ENCODE measurements around the gene OLFM3. TPM values are rescaled to one million over a fixed set of nuclear protein-coding genes. Genes with fewer than 3 reads are reported as not detected.

OLFM3 gene
- total and polyA plus RNA-seq, 2 experiments from 2014 or later = 0.21 to 0.31 TPM

DNA sequence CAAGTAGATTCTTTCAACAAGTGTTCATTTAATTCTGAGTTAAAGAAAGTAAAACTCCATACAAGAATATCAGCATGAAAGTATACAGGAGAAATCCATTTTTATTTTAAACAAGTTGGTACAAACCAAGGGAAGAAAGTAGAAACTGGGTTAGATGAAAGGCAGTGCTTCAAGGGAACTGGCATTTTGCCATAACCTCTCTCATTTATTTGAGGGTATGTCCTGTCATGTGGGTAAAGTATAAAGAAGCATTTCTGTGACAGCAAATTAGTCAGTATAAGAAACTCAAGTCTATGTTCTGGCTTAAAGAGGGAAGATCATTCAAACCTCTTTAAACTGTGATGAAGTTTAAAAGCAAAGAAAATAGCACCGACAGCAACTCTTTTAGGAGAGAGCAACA lies 32.0 kb downstream of the OLFM3 start:
- H3K9me2 ChIP-seq (ENCODE audit: insufficient read depth) = no peaks in the 10 kb centered on the region
- no peaks in the 10 kb centered on the region for H3K36me3 Mint-ChIP-seq (ENCODE audit: low read depth)
- no peak overlapping the region for H3K4me2 ChIP-seq
- H3K27ac ChIP-seq (ENCODE audit: low read depth) = no peak overlapping the region
- no peaks in the 10 kb centered on the region for H4K20me1 ChIP-seq (replicated peaks; ENCODE audit: insufficient read depth)
- H3K9me3 Mint-ChIP-seq = no peaks in the 10 kb centered on the region
- no peaks in the 10 kb centered on the region for H3K4me1 ChIP-seq (ENCODE audit: insufficient read depth)
- H3K36me3 ChIP-seq (ENCODE audit: insufficient read depth) = no peaks in the 10 kb centered on the region
- H3K27me3 ChIP-seq (ENCODE audit: insufficient read depth) = no peaks in the 10 kb centered on the region
- no peak overlapping the region for H3K4me3 Mint-ChIP-seq
- TF ChIP-seq, protein P1, sequence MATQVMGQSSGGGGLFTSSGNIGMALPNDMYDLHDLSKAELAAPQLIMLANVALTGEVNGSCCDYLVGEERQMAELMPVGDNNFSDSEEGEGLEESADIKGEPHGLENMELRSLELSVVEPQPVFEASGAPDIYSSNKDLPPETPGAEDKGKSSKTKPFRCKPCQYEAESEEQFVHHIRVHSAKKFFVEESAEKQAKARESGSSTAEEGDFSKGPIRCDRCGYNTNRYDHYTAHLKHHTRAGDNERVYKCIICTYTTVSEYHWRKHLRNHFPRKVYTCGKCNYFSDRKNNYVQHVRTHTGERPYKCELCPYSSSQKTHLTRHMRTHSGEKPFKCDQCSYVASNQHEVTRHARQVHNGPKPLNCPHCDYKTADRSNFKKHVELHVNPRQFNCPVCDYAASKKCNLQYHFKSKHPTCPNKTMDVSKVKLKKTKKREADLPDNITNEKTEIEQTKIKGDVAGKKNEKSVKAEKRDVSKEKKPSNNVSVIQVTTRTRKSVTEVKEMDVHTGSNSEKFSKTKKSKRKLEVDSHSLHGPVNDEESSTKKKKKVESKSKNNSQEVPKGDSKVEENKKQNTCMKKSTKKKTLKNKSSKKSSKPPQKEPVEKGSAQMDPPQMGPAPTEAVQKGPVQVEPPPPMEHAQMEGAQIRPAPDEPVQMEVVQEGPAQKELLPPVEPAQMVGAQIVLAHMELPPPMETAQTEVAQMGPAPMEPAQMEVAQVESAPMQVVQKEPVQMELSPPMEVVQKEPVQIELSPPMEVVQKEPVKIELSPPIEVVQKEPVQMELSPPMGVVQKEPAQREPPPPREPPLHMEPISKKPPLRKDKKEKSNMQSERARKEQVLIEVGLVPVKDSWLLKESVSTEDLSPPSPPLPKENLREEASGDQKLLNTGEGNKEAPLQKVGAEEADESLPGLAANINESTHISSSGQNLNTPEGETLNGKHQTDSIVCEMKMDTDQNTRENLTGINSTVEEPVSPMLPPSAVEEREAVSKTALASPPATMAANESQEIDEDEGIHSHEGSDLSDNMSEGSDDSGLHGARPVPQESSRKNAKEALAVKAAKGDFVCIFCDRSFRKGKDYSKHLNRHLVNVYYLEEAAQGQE (IDR thresholded peaks at IDR 0.05; ENCODE audit: unreplicated experiment) = no peak
- TF ChIP-seq POLR2AphosphoS5 (IDR thresholded peaks at IDR 0.05; ENCODE audit: low read depth) (no peak), ZNF331 (CRISPR knock-in tag; IDR thresholded peaks at IDR 0.05; ENCODE audit: low read depth) (no peak), JUNB (IDR thresholded peaks at IDR 0.05; ENCODE audit: unreplicated experiment) (no peak), STAT1 (IDR thresholded peaks at IDR 0.05; ENCODE audit: unreplicated experiment) (no peak), EZH2phosphoT487 (IDR thresholded peaks at IDR 0.05; ENCODE audit: unreplicated experiment) (no peak), CREB1 (CRISPR knock-in tag; IDR thresholded peaks at IDR 0.05; ENCODE audit: low read depth) (no peak), NANOG (IDR thresholded peaks at IDR 0.05; ENCODE audit: borderline replicate concordance) (no peak), EZH2 (IDR thresholded peaks at IDR 0.05; ENCODE audit: low read depth, unreplicated experiment) (no peak)
- TF ChIP-seq, protein P2, sequence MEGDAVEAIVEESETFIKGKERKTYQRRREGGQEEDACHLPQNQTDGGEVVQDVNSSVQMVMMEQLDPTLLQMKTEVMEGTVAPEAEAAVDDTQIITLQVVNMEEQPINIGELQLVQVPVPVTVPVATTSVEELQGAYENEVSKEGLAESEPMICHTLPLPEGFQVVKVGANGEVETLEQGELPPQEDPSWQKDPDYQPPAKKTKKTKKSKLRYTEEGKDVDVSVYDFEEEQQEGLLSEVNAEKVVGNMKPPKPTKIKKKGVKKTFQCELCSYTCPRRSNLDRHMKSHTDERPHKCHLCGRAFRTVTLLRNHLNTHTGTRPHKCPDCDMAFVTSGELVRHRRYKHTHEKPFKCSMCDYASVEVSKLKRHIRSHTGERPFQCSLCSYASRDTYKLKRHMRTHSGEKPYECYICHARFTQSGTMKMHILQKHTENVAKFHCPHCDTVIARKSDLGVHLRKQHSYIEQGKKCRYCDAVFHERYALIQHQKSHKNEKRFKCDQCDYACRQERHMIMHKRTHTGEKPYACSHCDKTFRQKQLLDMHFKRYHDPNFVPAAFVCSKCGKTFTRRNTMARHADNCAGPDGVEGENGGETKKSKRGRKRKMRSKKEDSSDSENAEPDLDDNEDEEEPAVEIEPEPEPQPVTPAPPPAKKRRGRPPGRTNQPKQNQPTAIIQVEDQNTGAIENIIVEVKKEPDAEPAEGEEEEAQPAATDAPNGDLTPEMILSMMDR (conservative IDR thresholded peaks at IDR 0.05; ENCODE audit: low read depth in 2 of 2) = no peak
- TF ChIP-seq, protein P3, sequence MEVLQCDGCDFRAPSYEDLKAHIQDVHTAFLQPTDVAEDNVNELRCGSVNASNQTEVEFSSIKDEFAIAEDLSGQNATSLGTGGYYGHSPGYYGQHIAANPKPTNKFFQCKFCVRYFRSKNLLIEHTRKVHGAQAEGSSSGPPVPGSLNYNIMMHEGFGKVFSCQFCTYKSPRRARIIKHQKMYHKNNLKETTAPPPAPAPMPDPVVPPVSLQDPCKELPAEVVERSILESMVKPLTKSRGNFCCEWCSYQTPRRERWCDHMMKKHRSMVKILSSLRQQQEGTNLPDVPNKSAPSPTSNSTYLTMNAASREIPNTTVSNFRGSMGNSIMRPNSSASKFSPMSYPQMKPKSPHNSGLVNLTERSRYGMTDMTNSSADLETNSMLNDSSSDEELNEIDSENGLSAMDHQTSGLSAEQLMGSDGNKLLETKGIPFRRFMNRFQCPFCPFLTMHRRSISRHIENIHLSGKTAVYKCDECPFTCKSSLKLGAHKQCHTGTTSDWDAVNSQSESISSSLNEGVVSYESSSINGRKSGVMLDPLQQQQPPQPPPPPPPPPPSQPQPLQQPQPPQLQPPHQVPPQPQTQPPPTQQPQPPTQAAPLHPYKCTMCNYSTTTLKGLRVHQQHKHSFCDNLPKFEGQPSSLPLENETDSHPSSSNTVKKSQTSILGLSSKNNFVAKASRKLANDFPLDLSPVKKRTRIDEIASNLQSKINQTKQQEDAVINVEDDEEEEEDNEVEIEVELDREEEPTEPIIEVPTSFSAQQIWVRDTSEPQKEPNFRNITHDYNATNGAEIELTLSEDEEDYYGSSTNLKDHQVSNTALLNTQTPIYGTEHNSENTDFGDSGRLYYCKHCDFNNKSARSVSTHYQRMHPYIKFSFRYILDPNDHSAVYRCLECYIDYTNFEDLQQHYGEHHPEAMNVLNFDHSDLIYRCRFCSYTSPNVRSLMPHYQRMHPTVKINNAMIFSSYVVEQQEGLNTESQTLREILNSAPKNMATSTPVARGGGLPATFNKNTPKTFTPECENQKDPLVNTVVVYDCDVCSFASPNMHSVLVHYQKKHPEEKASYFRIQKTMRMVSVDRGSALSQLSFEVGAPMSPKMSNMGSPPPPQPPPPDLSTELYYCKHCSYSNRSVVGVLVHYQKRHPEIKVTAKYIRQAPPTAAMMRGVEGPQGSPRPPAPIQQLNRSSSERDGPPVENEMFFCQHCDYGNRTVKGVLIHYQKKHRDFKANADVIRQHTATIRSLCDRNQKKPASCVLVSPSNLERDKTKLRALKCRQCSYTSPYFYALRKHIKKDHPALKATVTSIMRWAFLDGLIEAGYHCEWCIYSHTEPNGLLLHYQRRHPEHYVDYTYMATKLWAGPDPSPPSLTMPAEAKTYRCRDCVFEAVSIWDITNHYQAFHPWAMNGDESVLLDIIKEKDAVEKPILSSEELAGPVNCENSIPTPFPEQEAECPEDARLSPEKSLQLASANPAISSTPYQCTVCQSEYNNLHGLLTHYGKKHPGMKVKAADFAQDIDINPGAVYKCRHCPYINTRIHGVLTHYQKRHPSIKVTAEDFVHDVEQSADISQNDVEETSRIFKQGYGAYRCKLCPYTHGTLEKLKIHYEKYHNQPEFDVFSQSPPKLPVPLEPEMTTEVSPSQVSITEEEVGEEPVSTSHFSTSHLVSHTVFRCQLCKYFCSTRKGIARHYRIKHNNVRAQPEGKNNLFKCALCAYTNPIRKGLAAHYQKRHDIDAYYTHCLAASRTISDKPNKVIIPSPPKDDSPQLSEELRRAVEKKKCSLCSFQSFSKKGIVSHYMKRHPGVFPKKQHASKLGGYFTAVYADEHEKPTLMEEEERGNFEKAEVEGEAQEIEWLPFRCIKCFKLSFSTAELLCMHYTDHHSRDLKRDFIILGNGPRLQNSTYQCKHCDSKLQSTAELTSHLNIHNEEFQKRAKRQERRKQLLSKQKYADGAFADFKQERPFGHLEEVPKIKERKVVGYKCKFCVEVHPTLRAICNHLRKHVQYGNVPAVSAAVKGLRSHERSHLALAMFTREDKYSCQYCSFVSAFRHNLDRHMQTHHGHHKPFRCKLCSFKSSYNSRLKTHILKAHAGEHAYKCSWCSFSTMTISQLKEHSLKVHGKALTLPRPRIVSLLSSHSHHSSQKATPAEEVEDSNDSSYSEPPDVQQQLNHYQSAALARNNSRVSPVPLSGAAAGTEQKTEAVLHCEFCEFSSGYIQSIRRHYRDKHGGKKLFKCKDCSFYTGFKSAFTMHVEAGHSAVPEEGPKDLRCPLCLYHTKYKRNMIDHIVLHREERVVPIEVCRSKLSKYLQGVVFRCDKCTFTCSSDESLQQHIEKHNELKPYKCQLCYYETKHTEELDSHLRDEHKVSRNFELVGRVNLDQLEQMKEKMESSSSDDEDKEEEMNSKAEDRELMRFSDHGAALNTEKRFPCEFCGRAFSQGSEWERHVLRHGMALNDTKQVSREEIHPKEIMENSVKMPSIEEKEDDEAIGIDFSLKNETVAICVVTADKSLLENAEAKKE (CRISPR knock-in tag; IDR thresholded peaks at IDR 0.05) = no peak
- TF ChIP-seq, protein P4, sequence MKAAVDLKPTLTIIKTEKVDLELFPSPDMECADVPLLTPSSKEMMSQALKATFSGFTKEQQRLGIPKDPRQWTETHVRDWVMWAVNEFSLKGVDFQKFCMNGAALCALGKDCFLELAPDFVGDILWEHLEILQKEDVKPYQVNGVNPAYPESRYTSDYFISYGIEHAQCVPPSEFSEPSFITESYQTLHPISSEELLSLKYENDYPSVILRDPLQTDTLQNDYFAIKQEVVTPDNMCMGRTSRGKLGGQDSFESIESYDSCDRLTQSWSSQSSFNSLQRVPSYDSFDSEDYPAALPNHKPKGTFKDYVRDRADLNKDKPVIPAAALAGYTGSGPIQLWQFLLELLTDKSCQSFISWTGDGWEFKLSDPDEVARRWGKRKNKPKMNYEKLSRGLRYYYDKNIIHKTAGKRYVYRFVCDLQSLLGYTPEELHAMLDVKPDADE (IDR thresholded peaks at IDR 0.05) = no peak
- no peaks in the 10 kb centered on the region for H3K79me2 ChIP-seq (replicated peaks; ENCODE audit: insufficient read depth)
- H3F3A ChIP-seq (replicated peaks; ENCODE audit: low read depth) = no peaks in the 10 kb centered on the region
- H3K4me3 ChIP-seq = no peak overlapping the region
- DNase-seq (ENCODE audit: low spot score) (no peak), ATAC-seq (no peak)
- H3K27ac Mint-ChIP-seq = no peak overlapping the region
- H3K4me1 Mint-ChIP-seq = peaks cover 10% of the 10 kb centered on the region
- H3K27me3 Mint-ChIP-seq (ENCODE audit: insufficient read depth, low read depth, poor library complexity) = no peaks in the 10 kb centered on the region
- H2AFZ ChIP-seq = no peak overlapping the region
